GM23338 (cell line): ENCODE results near the gene GLOD4. TPM values are rescaled to one million over a fixed set of nuclear protein-coding genes. Genes with fewer than 3 reads are reported as not detected.

ENCODE experiments used
- ATAC-seq: fragments of 200-7000 bp; cut with Tn5 transposase; 3 replicates; pipeline ENCODE4 v1.9.1; 2020
- DNase-seq: peaks from one replicate; pipeline ENCODE4 v3.0.0-alpha.2; 2015; ENCODE audit warnings: low spot score
- H2AFZ ChIP-seq: fragments of 200-600 bp; sonication (generic); 2 replicates; pipeline ENCODE4 v1.8.0; 2016; ENCODE audit warnings: antibody characterized with exemption, mild to moderate bottlenecking, moderate library complexity
- H3F3A ChIP-seq: fragments of 200-600 bp; sonication (generic); replicated peaks from 2 replicates; pipeline ENCODE4 v1.8.0; 2017; ENCODE audit warnings: antibody characterized with exemption, mixed run types, low read depth
- H3K27ac ChIP-seq: fragments of 200-600 bp; sonication (generic); 2 replicates; pipeline ENCODE4 v1.6.1; 2016; ENCODE audit warnings: low read depth
- H3K27me3 ChIP-seq: fragments of 200-600 bp; sonication (generic); 2 replicates; pipeline ENCODE4 v1.8.0; 2016; ENCODE audit warnings: mild to moderate bottlenecking, mixed run types, moderate library complexity; ENCODE audit not compliant: insufficient read depth
- H3K36me3 ChIP-seq: fragments of 200-600 bp; sonication (generic); 2 replicates; pipeline ENCODE4 v1.8.0; 2016; ENCODE audit warnings: mild to moderate bottlenecking; ENCODE audit not compliant: insufficient read depth
- H3K4me1 ChIP-seq: fragments of 200-600 bp; sonication (generic); 2 replicates; pipeline ENCODE4 v1.8.0; 2016; ENCODE audit warnings: mild to moderate bottlenecking, moderate library complexity; ENCODE audit not compliant: insufficient read depth
- H3K4me2 ChIP-seq: fragments of 200-600 bp; sonication (generic); 2 replicates; pipeline ENCODE4 v1.7.1; 2017; ENCODE audit warnings: mixed run types
- H3K4me3 ChIP-seq: fragments of 200-600 bp; sonication (generic); 2 replicates; pipeline ENCODE4 v1.6.1; 2016; ENCODE audit warnings: mixed run types
- H3K79me2 ChIP-seq: fragments of 200-600 bp; sonication (generic); replicated peaks from 2 replicates; pipeline ENCODE4 v1.8.0; 2017; ENCODE audit warnings: mild to moderate bottlenecking; ENCODE audit not compliant: insufficient read depth
- H3K9me2 ChIP-seq: fragments of 200-600 bp; sonication (generic); 2 replicates; pipeline ENCODE4 v1.8.0; 2017; ENCODE audit not compliant: insufficient read depth
- H4K20me1 ChIP-seq: fragments of 200-600 bp; sonication (generic); replicated peaks from 2 replicates; pipeline ENCODE4 v1.8.0; 2017; ENCODE audit warnings: mild to moderate bottlenecking; ENCODE audit not compliant: insufficient read depth
- H3K27ac Mint-ChIP-seq: 2 replicates; pipeline ENCODE4 v1.8.0; 2020; ENCODE audit warnings: inconsistent platforms, mild to moderate bottlenecking, moderate library complexity, mixed read lengths
- H3K27me3 Mint-ChIP-seq: 3 replicates; pipeline ENCODE4 v1.8.0; 2022; ENCODE audit warnings: low read depth, mild to moderate bottlenecking, moderate library complexity, mixed read lengths, inconsistent platforms; ENCODE audit not compliant: insufficient read depth, poor library complexity
- H3K36me3 Mint-ChIP-seq: 3 replicates; pipeline ENCODE4 v1.8.0; 2021; ENCODE audit warnings: low read depth, mild to moderate bottlenecking, inconsistent platforms, moderate library complexity, mixed read lengths
- H3K4me1 Mint-ChIP-seq: 3 replicates; pipeline ENCODE4 v1.8.0; 2020; ENCODE audit warnings: mild to moderate bottlenecking, inconsistent platforms, mixed read lengths
- H3K4me3 Mint-ChIP-seq: 3 replicates; pipeline ENCODE4 v1.8.0; 2021; ENCODE audit warnings: moderate library complexity, mild to moderate bottlenecking, inconsistent platforms, mixed read lengths
- H3K9me3 Mint-ChIP-seq: 3 replicates; pipeline ENCODE4 v1.8.0; 2020; ENCODE audit warnings: moderate library complexity, mild to moderate bottlenecking, inconsistent platforms, mixed read lengths
- CREB1 ChIP-seq: fragments of 250-450 bp; sonication (Bioruptor Pico); IDR thresholded peaks from 2 replicates; pipeline ENCODE4 v1.5.0; 2020; ENCODE audit warnings: low read depth, mild to moderate bottlenecking, moderate library complexity
- EZH2 ChIP-seq: fragments of 200-600 bp; sonication (generic); IDR thresholded peaks from one replicate; pipeline ENCODE4 v1.8.0; 2017; ENCODE audit warnings: antibody characterized with exemption, mild to moderate bottlenecking, low read depth; ENCODE audit not compliant: unreplicated experiment
- EZH2phosphoT487 ChIP-seq: fragments of 200-600 bp; sonication (generic); IDR thresholded peaks from one replicate; pipeline ENCODE4 v1.8.1; 2018; ENCODE audit warnings: antibody characterized with exemption; ENCODE audit not compliant: unreplicated experiment
- JUNB ChIP-seq: IDR thresholded peaks from one replicate; pipeline ENCODE4 v1.6.1; 2016; ENCODE audit warnings: antibody characterized with exemption; ENCODE audit not compliant: unreplicated experiment
- NANOG ChIP-seq: IDR thresholded peaks from 2 replicates; pipeline ENCODE4 v1.6.1; 2016; ENCODE audit warnings: antibody characterized with exemption, borderline replicate concordance
- POLR2AphosphoS5 ChIP-seq: IDR thresholded peaks from 2 replicates; pipeline ENCODE4 v1.6.1; 2016; ENCODE audit warnings: antibody characterized with exemption, low read depth
- STAT1 ChIP-seq: IDR thresholded peaks from one replicate; pipeline ENCODE4 v1.6.1; 2016; ENCODE audit warnings: antibody characterized with exemption; ENCODE audit not compliant: unreplicated experiment
- ZNF114 ChIP-seq: fragments of 250-450 bp; sonication (Bioruptor Pico); IDR thresholded peaks from 2 replicates; pipeline ENCODE4 v1.5.0; 2020; ENCODE audit warnings: mild to moderate bottlenecking, moderate library complexity
- ZNF331 ChIP-seq: fragments of 250-450 bp; sonication (Bioruptor Pico); IDR thresholded peaks from 2 replicates; pipeline ENCODE4 v1.5.0; 2020; ENCODE audit warnings: low read depth, mild to moderate bottlenecking, moderate library complexity
- polyA plus RNA-seq: library from polyadenylated mRNA; unstranded; fragments of >200 nt; fragmentation: Nextera tagmentation; extraction: Ambion mirVana; gene quantifications from 2 replicates; pipeline ENCODE4 v1.2.1, GENCODE V29; 2016
- total RNA-seq: library from RNA; depleted of rRNA; stranded (reverse); fragments of >200 nt; shearing (Covaris generic); gene quantifications from 2 replicates; pipeline ENCODE4 v1.2.3, GENCODE V29; 2014
- TF ChIP-seq, protein P1 (sequence below): fragments of 250-450 bp; sonication (Bioruptor Pico); IDR thresholded peaks from 2 replicates; pipeline ENCODE4 v1.5.0; 2020; ENCODE audit warnings: mild to moderate bottlenecking, moderate library complexity
- TF ChIP-seq, protein P2 (sequence below), 2 experiments: fragments of 200-600 bp in 1 of 2; sonication (generic) in 1 of 2; conservative IDR thresholded peaks; 2 replicates each; pipeline versions ENCODE4 v1.5.1 to v1.6.1; 2016 to 2017; ENCODE audit warnings: antibody characterized with exemption in 2 of 2, low read depth in 2 of 2, mild to moderate bottlenecking in 2 of 2, moderate library complexity in 1 of 2
- TF ChIP-seq, protein P3 (sequence below): IDR thresholded peaks from one replicate; pipeline ENCODE4 v1.6.1; 2018; ENCODE audit warnings: antibody characterized with exemption; ENCODE audit not compliant: unreplicated experiment
- TF ChIP-seq, protein P4 (sequence below): IDR thresholded peaks from 2 replicates; pipeline ENCODE4 v1.6.1; 2016; ENCODE audit warnings: antibody characterized with exemption

GLOD4 gene
- total and polyA plus RNA-seq, 2 experiments from 2014 or later = 120 to 122 TPM

DNA sequence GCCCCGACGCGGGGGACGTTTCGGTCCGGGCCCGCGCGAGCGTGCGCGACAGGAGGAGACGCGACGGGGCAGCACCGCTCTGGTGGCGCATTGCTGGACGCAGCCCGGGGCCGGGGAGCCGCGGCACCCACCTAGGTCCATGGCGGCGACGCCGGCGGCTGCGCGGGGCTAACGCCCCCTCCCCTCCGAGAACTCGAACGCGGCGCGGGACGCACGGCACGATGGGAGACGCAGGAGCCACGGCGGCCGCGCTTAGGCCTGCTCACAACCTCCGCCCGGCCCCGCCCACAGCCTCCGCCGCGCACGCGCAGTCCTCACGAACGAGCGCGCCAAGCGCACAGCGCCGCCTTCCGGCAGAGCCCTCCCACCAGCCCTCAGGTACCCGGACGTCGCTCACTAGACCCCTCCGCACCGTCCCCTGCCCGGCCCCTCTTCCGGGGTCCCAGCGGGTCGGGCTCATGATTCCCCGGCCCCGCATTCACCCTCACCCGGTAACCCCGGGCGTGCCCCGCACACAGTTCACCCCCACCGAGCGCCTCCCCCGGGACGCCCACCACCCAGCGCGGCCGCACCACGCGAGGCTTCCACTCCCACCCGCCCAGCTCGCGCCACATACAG is 30.0 kb downstream of the GLOD4 start, which contains the start of gene GEMIN4:
Gene GEMIN4 (minus strand): TSS at position 263 of the 618 bp plus-strand sequence. CDS start 122 bp downstream, at position 141.
- no peak for TF ChIP-seq NANOG
- no peak for TF ChIP-seq EZH2
- no peak for TF ChIP-seq JUNB
- TF ChIP-seq, protein P1, sequence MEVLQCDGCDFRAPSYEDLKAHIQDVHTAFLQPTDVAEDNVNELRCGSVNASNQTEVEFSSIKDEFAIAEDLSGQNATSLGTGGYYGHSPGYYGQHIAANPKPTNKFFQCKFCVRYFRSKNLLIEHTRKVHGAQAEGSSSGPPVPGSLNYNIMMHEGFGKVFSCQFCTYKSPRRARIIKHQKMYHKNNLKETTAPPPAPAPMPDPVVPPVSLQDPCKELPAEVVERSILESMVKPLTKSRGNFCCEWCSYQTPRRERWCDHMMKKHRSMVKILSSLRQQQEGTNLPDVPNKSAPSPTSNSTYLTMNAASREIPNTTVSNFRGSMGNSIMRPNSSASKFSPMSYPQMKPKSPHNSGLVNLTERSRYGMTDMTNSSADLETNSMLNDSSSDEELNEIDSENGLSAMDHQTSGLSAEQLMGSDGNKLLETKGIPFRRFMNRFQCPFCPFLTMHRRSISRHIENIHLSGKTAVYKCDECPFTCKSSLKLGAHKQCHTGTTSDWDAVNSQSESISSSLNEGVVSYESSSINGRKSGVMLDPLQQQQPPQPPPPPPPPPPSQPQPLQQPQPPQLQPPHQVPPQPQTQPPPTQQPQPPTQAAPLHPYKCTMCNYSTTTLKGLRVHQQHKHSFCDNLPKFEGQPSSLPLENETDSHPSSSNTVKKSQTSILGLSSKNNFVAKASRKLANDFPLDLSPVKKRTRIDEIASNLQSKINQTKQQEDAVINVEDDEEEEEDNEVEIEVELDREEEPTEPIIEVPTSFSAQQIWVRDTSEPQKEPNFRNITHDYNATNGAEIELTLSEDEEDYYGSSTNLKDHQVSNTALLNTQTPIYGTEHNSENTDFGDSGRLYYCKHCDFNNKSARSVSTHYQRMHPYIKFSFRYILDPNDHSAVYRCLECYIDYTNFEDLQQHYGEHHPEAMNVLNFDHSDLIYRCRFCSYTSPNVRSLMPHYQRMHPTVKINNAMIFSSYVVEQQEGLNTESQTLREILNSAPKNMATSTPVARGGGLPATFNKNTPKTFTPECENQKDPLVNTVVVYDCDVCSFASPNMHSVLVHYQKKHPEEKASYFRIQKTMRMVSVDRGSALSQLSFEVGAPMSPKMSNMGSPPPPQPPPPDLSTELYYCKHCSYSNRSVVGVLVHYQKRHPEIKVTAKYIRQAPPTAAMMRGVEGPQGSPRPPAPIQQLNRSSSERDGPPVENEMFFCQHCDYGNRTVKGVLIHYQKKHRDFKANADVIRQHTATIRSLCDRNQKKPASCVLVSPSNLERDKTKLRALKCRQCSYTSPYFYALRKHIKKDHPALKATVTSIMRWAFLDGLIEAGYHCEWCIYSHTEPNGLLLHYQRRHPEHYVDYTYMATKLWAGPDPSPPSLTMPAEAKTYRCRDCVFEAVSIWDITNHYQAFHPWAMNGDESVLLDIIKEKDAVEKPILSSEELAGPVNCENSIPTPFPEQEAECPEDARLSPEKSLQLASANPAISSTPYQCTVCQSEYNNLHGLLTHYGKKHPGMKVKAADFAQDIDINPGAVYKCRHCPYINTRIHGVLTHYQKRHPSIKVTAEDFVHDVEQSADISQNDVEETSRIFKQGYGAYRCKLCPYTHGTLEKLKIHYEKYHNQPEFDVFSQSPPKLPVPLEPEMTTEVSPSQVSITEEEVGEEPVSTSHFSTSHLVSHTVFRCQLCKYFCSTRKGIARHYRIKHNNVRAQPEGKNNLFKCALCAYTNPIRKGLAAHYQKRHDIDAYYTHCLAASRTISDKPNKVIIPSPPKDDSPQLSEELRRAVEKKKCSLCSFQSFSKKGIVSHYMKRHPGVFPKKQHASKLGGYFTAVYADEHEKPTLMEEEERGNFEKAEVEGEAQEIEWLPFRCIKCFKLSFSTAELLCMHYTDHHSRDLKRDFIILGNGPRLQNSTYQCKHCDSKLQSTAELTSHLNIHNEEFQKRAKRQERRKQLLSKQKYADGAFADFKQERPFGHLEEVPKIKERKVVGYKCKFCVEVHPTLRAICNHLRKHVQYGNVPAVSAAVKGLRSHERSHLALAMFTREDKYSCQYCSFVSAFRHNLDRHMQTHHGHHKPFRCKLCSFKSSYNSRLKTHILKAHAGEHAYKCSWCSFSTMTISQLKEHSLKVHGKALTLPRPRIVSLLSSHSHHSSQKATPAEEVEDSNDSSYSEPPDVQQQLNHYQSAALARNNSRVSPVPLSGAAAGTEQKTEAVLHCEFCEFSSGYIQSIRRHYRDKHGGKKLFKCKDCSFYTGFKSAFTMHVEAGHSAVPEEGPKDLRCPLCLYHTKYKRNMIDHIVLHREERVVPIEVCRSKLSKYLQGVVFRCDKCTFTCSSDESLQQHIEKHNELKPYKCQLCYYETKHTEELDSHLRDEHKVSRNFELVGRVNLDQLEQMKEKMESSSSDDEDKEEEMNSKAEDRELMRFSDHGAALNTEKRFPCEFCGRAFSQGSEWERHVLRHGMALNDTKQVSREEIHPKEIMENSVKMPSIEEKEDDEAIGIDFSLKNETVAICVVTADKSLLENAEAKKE = no peak
- TF ChIP-seq EZH2phosphoT487 = no peak
- TF ChIP-seq, protein P2, sequence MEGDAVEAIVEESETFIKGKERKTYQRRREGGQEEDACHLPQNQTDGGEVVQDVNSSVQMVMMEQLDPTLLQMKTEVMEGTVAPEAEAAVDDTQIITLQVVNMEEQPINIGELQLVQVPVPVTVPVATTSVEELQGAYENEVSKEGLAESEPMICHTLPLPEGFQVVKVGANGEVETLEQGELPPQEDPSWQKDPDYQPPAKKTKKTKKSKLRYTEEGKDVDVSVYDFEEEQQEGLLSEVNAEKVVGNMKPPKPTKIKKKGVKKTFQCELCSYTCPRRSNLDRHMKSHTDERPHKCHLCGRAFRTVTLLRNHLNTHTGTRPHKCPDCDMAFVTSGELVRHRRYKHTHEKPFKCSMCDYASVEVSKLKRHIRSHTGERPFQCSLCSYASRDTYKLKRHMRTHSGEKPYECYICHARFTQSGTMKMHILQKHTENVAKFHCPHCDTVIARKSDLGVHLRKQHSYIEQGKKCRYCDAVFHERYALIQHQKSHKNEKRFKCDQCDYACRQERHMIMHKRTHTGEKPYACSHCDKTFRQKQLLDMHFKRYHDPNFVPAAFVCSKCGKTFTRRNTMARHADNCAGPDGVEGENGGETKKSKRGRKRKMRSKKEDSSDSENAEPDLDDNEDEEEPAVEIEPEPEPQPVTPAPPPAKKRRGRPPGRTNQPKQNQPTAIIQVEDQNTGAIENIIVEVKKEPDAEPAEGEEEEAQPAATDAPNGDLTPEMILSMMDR (conservative IDR thresholded peaks at IDR 0.05; ENCODE audit: low read depth in 2 of 2) = peak; percentile 59 to 93
- TF ChIP-seq CREB1 = no peak
- no peak for TF ChIP-seq STAT1
- TF ChIP-seq, protein P3, sequence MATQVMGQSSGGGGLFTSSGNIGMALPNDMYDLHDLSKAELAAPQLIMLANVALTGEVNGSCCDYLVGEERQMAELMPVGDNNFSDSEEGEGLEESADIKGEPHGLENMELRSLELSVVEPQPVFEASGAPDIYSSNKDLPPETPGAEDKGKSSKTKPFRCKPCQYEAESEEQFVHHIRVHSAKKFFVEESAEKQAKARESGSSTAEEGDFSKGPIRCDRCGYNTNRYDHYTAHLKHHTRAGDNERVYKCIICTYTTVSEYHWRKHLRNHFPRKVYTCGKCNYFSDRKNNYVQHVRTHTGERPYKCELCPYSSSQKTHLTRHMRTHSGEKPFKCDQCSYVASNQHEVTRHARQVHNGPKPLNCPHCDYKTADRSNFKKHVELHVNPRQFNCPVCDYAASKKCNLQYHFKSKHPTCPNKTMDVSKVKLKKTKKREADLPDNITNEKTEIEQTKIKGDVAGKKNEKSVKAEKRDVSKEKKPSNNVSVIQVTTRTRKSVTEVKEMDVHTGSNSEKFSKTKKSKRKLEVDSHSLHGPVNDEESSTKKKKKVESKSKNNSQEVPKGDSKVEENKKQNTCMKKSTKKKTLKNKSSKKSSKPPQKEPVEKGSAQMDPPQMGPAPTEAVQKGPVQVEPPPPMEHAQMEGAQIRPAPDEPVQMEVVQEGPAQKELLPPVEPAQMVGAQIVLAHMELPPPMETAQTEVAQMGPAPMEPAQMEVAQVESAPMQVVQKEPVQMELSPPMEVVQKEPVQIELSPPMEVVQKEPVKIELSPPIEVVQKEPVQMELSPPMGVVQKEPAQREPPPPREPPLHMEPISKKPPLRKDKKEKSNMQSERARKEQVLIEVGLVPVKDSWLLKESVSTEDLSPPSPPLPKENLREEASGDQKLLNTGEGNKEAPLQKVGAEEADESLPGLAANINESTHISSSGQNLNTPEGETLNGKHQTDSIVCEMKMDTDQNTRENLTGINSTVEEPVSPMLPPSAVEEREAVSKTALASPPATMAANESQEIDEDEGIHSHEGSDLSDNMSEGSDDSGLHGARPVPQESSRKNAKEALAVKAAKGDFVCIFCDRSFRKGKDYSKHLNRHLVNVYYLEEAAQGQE = no peak
- TF ChIP-seq ZNF114 (CRISPR knock-in tag) = no peak
- no peak for TF ChIP-seq ZNF331
- TF ChIP-seq POLR2AphosphoS5 = peak; percentile 75
- TF ChIP-seq, protein P4, sequence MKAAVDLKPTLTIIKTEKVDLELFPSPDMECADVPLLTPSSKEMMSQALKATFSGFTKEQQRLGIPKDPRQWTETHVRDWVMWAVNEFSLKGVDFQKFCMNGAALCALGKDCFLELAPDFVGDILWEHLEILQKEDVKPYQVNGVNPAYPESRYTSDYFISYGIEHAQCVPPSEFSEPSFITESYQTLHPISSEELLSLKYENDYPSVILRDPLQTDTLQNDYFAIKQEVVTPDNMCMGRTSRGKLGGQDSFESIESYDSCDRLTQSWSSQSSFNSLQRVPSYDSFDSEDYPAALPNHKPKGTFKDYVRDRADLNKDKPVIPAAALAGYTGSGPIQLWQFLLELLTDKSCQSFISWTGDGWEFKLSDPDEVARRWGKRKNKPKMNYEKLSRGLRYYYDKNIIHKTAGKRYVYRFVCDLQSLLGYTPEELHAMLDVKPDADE = peak; percentile 40; the same call in 1 of the 2 replicates
- peak within 1 kb of the TSS; percentile 96 for H3K4me3 ChIP-seq
- peak within 1 kb of the TSS; percentile 84; the same call in 1 of the 2 replicates for H3K27ac ChIP-seq
- DNase-seq = peak; percentile 95
- peak; percentile 93 for ATAC-seq
- H2AFZ ChIP-seq = peak within 1 kb of the TSS; percentile 83
- H3F3A ChIP-seq = 0 out of 2 replicates have a peak, but pooled peaks cover 4% of the 10 kb centered on the region
- H3K9me2 ChIP-seq = peaks cover 3% of the 10 kb centered on the region; the same call in 1 of the 2 replicates
- peaks cover 36% of the 10 kb centered on the region for H3K79me2 ChIP-seq
- no peaks in the 10 kb centered on the region for H3K27me3 ChIP-seq
- peaks cover 18% of the 10 kb centered on the region; the same call in 1 of the 2 replicates for H3K36me3 ChIP-seq
- Mint-ChIP-seq H3K27ac (peak within 1 kb of the TSS; percentile 87), H3K4me3 (peak within 1 kb of the TSS; percentile 93), H3K4me1 (peaks cover 23% of the 10 kb centered on the region), H3K27me3 (peaks cover 28% of the 10 kb centered on the region), H3K9me3 (peaks cover 42% of the 10 kb centered on the region), H3K36me3 (peaks cover 67% of the 10 kb centered on the region)
- H3K4me2 ChIP-seq = peak within 1 kb of the TSS; percentile 99
- peaks cover 7% of the 10 kb centered on the region; the same call in 1 of the 2 replicates for H4K20me1 ChIP-seq
- peaks cover 6% of the 10 kb centered on the region; the same call in 1 of the 2 replicates for H3K4me1 ChIP-seq
